NCI-H128 (cell line): ENCODE data around the gene ROBO1.

ENCODE experiments used
- DNase-seq: peaks from one replicate; lab custom pipeline; 2025; ENCODE audit not compliant: unreplicated experiment; lab: John Stamatoyannopoulos, UW

ROBO1 gene

DNA sequence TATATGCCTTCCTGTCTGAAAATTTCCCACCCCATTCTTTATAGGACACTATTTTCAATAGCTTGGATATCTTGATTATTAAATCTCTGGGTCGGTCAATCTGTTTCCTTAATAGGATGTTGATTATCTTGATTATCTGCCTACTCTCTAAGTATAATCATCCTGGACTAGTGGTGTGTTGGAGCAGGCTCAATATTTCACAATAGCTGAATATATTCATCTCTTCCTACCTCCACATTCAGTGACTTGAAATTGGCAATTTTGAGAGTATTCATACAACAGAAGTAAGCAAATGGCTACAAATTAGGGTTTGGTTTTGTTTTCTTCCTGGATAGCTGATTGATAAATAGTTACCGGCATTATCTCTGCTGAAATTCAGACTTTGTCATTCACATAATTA is 1162.6 kb downstream of the ROBO1 start:
- no peak for DNase-seq

DNA sequence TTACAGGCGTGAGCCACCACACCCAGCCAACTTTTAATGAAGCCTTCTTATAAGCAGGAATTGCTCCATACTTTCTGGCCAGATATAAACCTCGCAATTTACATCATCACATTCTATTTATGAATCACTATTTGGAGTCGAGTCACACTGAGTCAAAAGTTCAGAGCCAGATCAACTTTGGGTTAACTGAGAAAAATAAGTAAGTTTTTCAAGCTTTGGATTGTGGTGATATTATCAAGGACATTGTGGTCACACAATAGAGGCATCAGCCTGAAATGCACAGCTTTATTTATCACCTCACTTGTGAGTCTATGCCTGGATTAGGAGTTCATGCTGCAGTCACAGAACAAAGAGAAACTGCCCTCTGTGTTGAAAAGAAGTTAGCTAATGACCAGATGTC is 1163.5 kb downstream of the ROBO1 start:
- no peak for DNase-seq

DNA sequence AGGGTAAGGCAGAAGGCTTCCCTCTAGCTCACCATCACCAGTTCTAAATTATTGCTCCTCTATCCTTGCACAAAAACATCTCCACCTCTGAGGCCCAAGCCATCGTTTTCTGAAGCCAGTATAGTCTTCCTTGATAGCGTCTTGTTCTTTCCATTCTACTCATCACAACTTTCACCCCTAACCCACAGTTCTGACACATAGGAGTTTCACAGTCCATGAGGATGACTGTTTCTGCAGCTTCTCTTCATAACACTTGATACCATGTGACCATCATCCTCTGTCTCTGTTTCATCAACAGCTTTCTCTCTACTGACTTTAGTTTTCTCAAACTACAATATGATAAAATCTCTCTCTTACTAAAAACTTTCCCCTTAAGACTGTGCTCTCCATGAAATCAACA is 1166.5 kb downstream of the ROBO1 start:
- DNase-seq = no peak

DNA sequence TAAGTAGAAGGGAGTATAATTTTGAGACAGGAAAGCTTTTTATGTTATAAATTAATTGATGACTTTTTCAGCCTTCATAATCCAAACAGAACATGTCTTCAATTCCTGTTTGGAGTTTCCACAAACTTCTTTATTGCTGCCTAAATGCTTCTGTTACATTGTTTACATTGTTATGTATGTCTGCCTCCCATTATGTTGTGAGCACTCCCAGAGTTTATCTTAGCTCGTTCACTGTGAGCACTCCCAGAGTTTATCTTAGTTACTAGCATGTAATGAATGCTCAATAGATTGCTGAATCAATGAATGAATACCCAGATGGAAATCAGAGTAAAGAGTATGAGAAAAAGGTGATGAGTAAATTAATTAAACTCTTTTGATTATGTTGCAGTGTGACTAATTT is 1178.0 kb downstream of the ROBO1 start:
- DNase-seq = no peak

DNA sequence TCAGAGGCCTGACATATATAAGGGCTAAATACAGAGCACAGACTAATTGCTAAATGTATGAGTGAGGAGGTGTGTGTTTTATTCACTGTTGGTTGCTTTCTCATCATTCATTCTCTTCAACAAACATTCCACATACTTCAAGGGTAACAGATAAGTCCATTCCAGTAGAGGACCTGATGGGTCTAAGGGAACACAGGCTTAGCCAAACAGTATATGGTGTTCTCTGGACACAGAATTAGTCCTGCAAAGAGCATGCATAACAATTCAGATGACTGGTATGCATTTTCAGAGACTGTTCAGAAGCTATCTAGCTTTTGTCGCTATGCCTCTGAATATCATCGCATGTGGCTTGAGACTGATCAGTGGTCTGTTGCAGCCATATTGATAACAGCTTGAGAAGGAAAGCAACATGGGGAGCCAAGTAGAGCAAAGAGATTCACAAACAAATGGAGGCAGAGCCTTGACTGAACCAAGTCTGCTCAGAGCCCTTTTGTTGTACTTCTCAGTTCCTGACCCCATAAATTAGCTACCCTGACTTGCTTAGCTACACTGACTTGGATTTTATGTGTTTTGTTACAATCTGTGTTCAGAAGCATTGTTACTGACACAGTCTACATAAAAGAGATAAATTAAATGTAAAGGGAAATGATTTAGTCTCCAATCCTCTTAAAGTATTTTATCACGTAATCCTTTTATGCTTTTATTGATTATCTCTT is 1178.7 kb downstream of the ROBO1 start:
- DNase-seq = no peak

DNA sequence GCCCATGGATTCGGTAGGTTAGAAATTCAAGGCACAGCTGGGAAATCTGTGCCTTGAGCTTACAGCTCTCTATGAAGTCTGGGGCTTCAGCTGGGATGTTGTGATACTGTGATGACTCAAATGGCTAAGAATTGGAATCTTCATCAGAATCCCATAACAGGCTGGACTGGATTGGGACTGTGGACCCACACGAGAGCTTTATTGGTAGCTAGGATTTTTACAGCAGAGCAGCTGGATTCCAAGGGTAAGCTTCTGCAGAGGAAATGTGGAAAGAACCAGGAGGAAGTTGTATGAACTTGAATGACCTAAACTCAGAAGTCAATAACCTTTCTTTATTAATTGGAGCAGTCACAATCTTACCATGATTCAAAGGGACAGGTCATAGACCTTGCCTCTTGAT is 1187.1 kb downstream of the ROBO1 start:
- no peak for DNase-seq

DNA sequence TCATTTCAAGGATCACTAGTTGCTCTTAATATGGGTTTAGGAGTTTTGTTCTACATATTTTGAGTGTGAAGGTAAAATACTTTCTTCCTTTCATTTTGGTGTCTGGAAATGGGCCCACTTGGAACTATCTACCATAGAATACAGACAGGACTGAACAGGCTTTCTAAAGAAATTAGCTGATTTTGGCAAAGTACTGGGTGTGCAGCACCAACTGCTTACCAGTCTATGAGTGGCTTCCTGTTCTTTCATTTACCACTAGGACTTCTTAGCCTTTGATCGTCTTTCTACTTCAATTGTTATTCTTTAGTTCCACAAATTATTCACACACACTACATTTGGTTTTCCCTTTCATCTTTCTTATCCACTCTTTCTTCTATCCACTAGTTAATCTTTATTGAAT is 1196.3 kb downstream of the ROBO1 start:
- no peak for DNase-seq

DNA sequence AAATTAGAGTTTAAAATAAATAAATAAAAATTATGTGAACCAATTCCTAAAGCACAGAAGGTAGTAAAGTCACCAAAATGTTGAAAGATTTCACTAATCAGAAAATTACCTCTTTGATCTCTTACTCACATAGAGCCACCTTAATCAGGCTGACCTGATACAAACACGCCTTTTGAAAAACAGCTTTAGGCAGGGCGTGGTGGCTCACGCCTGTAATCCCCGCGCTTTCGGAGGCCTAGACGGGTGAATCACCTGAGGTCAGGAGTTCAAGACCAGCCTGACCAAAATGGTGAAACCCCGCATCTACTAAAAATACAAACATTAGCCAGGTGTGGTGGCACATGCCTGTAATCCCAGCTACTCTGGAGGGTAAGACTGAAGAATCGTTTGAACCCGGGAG is 1197.3 kb downstream of the ROBO1 start:
- no peak for DNase-seq

DNA sequence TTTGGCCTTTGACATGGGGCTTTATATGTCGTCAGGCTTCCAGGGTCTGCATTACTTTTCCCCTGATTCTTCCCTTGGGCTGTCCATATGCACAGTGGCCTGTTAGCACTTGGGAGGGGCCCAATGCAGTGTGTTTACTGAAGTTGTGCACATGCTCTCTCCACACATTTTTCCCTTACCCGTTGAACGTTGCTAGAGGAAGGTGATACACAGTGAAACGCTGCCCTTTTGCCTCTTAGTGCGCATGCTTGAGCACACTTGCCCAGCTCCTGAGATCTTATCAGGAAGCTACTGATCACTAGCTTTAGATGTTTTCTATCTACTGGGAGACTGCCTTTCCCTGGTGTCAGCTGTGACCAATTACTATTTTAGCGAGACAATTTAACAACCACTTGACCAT is 1198.0 kb downstream of the ROBO1 start:
- no peak for DNase-seq

DNA sequence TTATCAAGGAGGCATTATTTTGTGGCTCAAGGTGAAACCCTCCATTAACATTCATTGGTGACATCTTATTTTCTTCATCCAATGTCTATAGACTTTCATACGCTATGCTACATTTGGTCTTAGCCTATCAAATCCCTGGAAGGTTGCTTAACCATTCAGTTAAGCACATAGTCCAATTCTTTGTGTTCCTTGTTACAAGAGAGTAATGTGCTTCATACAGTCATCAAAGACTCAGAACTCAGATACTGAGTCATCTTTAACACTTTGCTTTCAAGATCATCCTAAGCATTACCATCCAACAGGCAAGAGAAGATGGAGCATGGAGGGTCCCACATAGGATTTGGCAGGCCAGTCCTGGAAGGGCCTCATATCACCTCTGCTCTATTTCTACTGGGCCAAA is 1202.1 kb downstream of the ROBO1 start:
- no peak for DNase-seq

DNA sequence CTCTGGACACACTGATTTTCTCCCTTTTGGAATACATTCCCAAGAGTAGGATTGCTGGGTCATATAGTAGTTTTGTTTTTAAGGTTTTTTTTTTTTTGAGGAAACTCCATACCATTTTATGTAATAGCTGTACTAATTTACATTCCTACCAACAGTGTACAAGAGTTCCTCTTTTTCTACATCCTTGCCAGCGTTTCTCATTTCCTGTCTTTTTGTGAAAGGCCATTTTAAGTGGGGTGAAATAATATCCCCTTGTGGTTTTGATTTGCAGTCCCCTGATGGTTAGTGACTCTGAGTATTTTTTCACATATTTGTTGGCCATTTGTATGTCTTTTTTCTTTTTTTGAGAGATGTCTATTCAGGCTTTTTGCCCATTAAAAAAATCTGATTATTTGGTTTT is 1205.5 kb downstream of the ROBO1 start:
- no peak for DNase-seq
